NCI-H2029 treated with DMSO at 0.1 percent for 48 hours (cell line): Measurements from ENCODE around the gene TRIM14.
"Not testable (repeated sequence)": the region's sequence is repeated elsewhere in the genome, so short reads cannot be mapped to it uniquely, and the experiment has no call there.

Experiments used
- DNase-seq: peaks from one replicate; lab custom pipeline; 2025; lab: John Stamatoyannopoulos, UW

Gene TRIM14

DNA sequence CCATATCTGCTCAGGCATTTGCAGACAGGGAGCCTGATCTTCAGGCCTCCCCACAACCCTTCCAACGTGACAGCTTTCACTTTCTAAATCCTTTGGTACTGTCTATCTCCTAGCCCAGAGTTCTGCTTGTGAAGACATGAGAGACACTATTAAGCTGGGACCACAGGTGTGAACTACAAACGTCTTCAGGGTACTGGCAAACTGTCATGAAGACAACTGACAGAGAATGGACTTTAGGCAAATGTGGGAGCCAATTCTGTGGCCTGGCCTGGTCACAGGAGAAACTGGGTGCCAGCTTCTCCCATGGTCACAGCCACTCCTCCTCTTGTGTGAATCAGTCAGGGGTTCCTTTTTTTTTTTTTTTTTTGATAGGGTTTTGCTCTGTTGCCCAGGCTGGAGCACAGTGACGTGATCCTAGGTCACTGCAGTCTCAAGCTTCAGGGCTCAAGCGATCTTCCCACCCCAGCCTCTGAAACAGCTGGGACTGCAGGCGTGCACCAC is 10.4 kb downstream of the TRIM14 start:
- DNase-seq, result no peak

DNA sequence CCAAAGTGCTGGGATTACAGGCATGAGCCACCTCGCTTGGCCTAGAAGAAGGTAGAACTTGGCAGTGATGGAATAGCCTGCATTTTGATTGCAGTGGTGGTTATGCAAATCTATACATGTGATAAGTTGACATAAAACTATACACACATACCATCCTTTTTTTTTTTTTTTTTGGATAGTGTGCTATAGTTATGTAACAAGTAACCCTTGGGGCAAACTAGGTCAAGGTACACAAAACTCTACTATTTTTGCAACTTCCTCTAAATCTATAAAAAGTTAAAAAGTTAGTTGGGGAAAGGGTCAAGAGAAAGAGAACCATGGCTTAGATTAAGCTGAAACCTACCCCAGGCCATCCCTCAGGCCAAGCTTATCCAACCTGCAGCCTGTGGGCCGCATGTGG is 11.1 kb downstream of the TRIM14 start:
- no peak for DNase-seq

DNA sequence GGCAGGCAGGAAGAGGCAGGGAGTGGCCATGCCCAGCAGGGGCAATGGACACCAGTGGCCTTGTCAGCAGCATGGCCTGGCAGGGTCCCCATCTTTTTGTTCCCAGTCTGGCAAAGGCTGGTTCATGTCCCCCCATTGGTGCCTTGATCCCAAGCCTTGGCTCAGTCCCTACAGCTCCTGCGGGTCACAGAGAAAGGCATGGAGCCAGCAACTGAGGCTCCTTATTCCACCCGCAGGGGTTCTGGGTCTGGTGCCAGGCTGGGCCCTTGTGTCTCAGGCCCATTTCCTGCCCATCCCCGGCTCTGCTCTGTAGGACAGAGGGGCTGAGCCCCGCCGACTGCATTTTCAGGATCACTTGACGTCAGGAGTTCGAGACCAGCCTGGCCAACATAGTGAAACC is 14.0 kb downstream of the TRIM14 start:
- no peak for DNase-seq

DNA sequence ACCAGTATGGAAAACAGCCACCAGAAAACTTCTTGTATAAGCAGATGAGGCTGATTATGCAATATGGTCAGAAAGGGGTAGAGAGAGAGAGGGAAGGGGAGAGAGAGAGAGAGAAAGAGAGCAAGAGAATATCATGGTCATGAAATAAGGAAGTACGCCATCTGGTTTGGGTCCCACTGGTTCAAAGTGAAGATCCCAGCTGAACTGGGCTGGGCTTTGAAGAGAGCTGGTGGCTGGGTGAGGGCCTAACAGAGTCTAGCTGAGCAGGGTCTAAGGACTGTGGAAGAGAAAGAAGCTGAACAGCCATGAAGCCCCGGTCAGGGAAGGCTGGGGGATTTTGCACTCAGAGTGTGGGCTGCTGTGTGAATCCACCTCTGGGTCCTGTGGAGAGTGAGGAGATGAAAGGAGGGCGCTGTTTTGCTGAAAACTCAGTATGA is 14.6 kb downstream of the TRIM14 start:
- DNase-seq, result no peak

DNA sequence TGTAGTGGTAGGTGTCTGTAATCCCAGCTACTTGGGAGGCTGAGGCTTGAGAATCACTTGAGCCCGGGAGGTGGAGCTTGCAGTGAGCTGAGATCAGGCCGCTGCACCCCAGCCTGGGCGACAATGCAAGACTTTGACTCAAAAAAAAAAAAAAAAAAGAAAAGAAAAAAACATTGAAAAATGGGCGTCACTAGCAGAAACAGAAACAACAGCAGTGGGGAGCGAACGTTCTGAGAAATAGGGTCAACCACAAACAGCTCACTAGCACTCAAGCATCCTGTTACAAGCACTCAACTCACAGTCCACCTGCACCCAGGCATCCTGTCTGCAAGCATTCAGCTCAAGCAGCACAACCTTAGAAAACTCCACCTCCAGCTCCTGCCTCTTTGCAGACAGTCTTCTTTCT is 17.2 kb downstream of the TRIM14 start:
- peak; percentile 96 for DNase-seq

DNA sequence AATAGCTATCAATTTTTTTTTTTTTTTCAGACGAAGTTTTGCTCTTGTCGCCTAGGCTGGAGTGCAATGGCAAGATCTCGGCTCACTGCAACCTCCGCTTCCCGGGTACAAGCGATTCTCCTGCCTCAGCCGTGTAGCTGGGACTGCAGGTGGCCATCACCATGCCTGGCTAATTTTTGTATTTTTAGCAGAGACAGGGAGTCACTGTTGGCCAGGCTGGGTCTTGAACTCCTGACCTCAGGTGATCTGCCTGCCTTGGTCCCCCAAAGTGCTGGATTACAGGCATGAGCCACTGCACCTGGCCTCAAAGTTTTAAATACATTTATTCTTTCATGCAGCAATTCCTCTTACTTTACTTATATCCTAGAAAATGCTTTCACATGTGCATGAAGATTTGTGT is 17.6 kb downstream of the TRIM14 start:
- DNase-seq, result no peak

DNA sequence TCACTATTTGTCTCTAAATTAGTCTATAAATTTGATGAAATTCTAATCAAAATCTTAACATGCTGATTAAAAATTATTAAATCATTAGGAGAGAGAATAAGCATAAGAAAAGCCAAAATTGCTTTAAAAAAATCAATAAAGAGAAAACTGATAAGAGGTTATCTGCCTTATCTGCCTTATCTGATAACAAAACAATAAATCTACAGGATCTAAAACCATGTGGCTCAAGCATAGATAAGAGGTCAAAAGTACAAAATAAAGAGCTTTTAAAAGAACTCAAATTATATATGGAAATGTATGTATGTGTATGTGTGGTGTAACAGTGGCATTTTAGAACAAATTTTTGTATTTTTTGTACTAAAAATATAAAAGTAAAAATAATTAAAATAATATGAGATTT is 18.6 kb downstream of the TRIM14 start:
- no peak for DNase-seq

DNA sequence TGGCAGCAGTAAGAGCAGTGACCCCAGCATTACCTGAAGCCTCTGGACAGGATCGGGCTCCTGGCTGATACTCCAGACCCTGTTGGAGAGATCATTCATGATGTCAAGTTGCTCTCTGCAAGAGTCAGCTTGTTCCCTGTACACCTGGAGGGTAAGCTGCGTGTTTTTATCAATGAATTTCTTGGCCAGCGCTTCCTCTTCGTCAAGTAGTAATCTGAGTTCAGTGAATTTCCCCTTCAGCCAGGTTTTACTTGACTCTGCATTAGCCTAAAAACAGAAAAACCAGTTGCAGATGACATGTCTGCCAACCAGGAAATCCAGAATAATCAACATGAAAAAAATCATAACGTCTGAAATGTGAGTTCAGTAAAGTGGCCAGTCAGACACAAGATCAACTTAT is 19.1 kb downstream of the TRIM14 start:
- peak; percentile 91 for DNase-seq

DNA sequence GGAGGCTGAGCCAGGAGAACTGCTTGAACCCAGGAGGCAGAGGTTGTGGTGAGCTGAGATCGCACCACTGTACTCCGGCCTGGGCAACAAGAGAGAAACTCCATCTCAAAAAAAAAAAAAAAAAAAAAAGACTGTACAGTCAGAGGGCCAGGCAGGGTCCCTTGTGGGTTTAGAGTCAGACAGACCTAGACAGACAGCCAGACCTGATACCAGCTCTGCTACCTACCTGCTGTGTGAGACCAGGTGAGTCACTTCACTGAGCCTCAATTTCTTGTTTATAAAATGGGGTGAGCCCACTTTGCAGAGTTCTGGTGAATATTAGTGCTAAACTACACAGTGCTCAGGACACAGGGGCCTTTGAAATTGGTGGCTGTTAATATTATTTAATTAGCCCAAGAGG is 19.7 kb downstream of the TRIM14 start:
- DNase-seq, result peak; percentile 72

DNA sequence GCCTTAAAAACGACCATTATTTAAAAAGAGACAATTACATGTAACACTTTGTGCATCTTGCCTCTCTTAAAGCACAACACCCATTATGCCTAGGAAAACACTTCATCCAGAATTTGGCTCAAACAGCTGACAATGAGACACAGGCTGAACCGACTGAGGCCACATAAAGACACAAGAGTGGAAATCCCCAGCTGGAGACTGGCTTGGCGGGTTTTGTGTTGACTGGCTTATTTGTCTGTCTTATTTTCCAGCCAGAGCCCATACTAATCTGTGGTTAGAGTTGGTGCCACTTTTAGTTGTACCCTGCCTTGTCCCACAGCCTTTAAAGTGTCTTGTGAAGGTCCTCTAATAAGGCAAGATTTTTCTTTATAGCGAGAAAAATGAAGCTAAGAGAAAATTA is 21.2 kb downstream of the TRIM14 start:
- DNase-seq, result peak; percentile 91

DNA sequence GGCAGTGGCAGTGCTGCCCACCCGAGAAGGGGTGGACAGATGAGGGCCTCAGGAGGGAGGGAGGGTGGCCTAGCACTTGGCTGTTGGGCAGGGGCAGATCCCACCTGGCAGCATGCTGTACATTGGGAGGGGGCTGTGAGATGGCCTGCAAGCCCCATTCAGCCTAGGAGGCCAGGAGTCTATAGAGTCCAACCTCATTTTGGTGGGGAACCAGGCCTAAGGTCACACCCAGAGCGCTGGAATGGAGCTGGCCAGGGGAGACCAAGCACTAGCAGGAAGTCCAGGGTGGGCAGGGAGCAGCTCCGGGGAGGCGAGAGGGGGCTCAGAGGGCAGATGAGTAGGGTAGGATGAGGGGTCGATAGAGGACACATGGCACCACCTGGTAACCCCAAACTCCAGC is 22.9 kb downstream of the TRIM14 start:
- DNase-seq, result no peak

DNA sequence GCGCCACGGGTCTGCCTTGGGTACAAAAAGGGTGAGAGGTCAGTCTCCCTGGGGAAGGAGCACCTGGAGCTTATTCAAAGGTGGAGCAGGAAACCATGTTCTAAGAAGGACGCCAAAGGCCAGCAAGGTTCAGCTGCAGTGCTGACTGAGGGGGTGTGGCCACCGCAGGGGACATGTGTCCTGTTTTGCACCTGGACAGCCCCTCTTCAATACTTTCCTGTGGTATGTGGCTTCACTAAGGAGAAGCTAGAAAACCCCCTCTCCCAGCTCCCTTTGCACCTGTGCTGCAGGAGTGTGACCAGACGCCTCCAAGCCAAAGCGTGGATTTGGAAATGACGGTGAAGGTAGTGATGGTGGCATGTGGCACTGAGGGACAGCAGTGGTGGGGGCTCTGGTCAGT is 23.6 kb downstream of the TRIM14 start:
- no peak for DNase-seq

DNA sequence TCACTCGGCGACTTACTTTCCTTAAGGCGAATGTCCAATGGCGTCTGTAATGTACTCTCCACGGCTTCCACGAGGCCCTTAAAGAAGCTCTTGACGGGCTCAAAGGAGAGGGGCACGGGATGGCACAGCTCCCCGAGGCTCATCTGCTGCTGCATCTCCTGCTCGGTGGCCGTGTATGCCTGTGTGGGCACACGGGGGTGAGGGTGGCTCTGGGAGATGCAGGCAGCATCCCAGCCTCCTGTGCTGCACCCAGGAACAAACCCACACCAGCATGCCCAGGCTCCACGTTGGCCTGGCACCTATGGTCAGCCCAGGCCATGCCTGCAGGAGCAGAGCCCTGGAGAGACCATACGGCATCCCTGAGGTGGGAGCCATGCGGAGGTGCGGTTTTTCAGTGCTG is 24.2 kb downstream of the TRIM14 start:
- DNase-seq, result no peak

DNA sequence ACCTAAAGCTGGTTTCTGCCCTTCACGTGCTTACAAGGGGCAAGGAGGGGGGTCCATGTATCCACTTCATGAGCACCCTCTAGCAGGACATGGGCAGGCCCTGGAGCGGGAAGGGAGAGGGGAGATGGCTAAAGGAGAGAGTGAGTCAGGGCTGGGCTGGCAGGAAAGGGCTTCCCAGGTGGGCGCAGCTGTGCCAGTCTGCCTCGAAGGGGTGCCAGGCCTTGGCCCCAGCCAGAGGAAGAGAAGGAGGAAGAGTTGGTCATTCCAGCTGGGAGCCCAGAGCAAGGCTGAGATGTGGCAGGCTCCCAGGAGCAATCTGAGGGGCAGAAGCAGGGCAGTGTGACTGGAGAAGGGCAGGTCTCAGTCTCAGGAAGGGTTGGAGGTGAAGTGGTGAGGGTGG is 24.7 kb downstream of the TRIM14 start:
- no peak for DNase-seq

DNA sequence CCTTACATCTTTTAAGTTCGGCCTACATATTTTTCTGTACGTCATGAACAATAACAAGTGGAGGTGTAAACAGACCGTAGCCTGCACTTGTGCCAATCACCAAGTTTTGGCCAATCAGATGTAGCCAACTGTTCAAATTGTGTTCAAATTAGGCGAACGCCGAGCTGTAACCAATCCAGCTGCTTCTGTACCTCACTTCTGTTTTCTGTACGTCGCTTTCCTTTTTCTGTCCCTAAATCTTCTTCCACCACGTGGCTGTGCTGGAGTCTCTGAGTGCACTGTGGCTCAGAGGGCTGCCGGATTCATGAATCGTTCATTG is 26.4 kb downstream of the TRIM14 start:
- no peak for DNase-seq

DNA sequence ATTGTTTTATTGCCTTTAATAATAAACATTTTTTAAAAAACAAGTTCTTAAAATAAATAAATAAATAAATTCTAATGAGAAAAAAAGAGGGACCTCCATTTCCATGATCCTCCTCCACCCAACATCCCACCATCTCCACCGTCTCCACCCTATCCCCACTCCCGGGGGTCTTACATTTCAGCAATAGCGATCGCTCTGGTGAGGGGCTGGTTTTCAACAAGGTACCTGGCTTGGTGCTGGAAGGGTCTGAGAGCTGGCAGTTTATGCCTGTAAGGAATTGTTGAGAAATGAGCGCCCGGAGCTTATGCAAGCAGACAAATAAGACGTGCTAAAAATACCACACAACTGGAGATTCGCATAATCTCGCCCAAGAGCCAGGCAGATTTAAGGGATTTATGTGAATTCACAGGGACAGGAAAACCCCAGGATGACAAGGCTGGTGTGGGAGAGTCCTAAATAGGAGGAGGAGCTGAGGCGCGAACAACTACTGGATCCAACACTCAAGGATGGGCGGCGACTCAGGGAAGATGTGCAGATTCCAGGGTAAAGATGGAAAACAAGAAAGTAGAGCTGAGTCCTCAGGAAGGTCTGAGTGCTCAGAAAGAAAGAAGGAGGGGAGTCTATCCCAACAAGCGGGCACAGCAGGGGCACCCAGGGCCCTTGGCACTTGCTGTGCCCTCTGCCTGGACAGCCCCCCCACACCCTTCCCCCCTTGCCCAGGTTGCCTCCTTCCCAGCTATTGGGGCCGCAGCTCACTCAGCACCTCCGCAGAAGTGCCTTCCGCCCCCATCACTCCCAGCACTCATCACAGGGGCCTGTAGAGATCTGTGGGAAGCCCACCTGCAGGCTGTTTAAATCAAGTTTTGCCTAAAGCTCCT is 27.0 kb downstream of the TRIM14 start:
- no peak for DNase-seq

DNA sequence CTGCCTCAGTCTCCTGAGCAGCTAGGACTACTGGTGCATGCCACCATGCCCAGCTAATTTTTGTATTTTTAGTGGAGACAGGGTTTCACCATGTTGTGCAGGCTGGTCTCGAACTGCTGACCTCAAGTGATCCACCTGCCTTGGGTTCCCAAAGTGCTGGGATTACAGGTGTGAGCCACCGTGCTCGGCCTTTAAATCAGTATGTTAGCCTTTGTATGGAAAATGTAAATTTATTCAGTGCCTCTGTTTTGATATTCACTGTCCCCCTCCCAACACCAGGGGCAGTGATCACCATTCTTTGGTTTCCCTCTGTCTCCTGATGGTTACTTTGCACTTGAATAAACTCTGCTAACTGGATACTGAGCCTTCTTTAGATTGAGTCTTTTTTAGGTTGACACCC is 28.3 kb downstream of the TRIM14 start:
- not testable (repeated sequence) for DNase-seq

DNA sequence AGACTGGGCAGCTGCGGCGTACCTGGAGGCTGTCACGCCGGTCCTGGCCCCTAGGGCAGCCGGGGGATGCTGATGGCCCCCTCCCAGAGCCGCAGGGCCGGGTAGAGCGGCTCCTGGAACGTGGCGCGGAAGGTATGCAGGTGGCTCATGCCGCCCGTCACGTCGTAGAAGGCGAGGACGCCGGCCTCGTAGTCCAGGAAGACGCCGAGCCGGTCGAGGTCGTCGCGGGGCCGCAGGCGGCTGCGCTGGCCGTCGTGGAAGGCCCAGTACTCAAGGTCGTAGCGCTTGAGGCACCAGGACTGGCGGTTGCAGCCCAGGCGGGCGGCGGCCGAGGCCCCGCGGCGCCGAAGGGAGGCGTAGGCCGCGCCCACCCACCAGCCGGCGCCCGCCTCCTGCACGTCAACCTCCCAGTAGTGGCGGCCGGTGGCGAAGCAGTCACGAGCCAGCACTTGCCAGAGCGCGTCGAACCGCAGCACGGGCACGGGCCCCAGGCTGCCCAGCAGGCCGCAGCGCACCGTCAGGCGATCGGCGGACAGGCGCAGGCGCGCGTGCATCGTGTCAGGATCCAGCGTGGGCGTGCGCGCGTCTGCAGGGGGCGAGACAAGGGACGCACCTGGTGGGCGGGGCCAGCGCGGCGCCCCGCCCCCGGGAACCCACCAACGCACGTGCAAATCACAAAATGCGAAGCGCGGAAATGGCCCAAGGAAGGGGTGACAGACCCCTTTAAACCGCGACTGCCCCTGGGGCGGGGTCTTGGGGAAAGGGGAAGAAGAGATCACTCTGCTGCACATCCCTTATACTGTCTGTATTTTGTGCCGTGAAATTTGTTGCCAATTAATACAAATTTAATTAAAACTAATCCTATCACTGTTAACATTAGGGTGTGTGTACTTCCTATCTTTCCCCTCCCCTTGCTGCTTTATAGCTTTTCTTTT is 31.3 kb downstream of the TRIM14 start:
- DNase-seq, result no peak

DNA sequence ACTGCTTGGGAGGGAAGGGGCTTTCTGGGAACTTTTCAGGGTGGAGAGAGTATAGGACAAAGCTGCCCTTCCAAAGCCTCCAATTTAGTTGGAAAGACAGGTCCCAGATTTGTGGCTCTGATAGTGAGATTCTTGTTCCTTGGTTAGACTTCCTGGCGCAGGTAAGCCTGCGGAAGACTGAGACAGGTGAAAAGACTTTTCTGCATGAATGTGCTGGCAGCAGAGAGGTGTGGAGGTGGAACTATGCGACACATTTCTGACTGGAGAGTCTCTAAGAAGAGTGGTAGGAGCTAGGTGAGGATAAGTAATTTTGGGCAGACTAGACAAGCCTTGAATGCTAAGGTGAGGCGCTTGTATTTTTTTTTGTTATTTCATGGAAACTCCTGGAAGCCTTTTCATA is 32.6 kb downstream of the TRIM14 start:
- no peak for DNase-seq

DNA sequence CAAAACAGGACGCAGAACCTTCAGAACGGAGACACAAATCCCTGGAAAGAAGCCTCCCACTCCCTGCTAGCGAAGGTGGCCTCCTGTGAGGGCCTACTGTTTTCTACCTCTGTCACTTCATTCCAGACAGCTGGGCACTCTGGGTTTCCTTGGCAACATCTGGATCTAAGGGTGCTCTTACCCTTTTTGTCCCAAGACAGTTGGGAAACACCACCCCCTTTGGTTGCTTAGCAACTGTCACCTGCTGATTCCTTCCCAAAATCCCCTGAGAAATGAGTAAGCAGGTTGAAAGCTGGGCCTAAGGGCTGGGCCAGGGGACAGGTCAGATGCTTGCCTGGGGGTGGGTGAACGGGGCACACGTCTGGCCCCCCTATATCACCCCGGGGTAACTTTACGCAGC is 33.1 kb downstream of the TRIM14 start:
- DNase-seq, result no peak

DNA sequence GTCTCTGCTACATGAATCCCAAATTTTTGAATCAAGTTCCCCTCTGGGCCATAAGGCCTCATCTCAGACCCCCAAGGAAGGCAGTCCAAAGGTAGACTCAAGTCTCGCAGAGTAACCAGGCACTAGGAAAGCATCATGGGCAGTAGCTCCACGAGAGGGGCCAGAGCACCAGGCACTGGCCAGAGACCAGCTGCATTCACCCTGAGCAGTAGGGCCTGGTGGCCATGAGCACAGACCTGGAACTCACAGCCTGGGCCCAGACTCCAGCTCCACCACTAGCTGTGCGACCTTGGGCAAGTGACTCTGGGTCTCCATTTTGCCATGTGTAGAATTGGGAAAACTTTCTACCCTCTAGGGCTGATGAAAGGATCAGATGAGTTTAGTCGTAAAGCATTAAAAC is 34.0 kb downstream of the TRIM14 start:
- DNase-seq, result no peak

DNA sequence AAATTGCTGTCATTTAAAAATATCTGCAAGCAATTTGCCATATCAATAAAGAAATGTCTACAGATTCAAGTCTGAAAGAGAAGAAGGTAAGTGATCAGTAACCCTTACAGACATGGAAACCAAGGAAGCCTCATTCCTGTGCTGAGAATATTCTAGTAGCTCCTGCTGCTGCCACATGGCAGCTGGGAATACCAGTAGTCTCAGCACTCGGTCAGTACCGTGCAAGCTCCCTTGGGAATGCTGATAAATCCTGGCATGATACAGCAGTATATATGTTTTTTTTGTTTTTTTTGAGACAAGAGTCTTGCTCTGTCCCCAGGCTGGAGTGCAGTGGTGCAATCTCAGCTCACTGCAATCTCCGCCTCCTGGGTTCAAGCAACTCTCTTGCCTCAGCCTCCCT is 34.6 kb downstream of the TRIM14 start:
- DNase-seq, result no peak

DNA sequence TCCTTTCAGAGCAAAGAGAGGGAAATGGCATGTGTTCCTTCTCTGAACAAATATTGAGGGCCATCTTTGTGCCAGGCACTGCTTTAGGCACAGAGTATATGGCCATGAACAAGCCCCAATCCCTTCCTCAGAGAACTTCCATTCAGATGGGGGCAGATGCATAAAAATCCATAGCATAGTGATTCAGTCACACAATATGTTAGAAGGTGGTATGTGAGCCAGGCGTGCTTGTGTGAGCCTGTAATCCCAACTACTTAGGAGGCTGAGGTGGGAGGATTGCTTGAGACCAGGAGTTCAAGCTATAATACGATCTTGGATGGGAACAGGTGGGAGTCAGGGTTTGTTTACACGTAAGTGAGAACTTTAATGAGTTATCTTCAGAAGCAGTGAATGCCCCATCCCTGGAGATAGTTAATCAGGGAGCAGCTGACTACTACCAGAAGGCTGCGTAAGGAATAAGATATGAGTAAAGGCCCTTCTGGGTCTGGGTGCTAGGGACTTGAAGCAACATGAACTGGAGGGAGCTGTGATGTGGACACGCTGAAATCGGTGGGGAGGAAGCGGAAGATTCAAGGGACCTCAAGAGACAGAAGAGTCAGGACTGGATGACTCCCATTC is 35.3 kb downstream of the TRIM14 start:
- no peak for DNase-seq
